Inferior parietal cortex (tissue), 1 donor: Measurements from ENCODE around the gene CEL.
A peak's percentile ranks its signal among the peaks of the same experiment; 100 is the strongest.
"Not testable (repeated sequence)": the region's sequence is repeated elsewhere in the genome, so short reads cannot be mapped to it uniquely, and the experiment has no call there.

Source experiments
- DNase-seq: peaks from one replicate; pipeline ENCODE4 v3.0.0-alpha.2; 2016; ENCODE audit errors: extremely low spot score

The CEL gene

GRCh38 chr9:133083688-133084087, 21.9 kb downstream of the CEL start:
- not testable (repeated sequence) for DNase-seq

DNA sequence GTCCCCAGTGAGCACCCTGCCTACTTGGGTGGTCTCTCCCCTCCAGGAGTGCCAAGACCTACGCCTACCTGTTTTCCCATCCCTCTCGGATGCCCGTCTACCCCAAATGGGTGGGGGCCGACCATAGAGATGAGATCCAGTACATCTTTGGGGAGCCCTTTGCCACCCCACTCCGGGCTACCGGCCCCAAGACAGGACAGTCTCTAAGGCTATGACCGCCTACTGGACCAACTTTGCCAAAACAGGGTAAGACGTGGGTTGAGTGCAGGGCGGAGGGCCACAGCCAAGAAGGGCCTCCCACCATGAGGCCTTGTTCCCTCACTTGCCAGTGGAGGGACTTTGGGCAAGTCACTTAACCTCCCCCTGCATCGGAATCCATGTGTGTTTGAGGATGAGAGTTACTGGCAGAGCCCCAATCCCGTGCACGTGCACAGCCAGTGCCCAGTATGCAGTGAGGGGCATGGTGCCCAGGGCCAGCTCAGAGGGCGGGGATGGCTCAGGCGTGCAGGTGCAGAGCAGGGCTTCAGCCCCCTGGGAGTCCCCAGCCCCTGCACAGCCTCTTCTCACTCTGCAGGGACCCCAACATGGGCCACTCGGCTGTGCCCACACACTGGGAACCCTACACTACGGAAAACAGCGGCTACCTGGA, 24.6 kb downstream of the CEL start:
- DNase-seq = not testable (repeated sequence)

DNA sequence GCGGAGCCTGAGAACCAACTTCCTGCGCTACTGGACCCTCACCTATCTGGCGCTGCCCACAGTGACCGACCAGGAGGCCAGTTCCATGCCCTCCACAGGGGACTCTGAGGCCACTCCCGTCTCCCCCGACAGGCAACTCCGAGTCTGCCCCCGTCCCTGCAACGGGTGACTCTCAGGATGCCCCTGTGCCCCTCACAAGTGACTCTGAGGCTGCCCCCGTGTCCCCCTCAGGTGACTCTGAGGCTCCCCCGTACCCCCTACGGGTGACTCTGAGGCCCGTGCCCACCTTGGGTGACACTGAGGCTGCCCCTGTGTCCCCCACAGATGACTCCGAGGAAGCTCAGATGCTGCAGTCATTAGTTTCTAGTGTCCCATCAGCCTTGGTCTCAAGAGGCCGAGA, 25.1 kb downstream of the CEL start:
- no peak for DNase-seq

- DNase-seq = no peak
Measured at GRCh38 chr9:133087429-133088145, 25.8 kb downstream of the CEL start.

DNA sequence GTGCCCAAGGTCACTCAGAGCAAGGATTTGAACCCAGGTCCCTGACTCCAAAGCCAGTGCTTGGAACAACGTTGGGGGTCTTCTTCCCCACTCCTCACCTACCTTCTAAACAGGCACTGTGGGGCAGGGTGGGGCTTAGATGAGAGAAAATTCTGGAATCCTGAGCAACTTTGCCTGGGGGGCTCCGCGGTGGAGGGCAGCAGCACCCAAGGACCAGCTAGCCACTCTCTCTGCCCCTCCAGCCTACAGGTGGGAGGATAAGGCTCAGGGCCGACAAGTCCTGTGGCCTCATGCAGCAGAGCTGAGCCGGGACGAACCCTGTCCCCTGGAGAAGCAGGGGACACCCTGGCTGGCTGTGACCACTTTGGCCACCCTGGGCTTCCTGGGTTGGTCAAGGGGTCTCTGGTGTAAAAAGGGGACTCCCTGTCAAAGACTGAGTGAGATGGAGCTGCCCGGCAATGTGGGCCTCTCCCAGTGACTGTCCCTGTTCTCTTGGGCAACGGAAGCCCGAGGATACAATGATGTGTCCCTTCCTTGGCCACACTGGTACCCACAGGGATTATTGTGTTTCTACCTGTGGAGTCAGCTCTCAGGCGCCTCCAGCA, 26.5 kb downstream of the CEL start:
- no peak for DNase-seq

- no peak for DNase-seq
Measured at GRCh38 chr9:133088756-133089155, 27.0 kb downstream of the CEL start.

GRCh38 chr9:133089271-133089671, 27.5 kb downstream of the CEL start:
- DNase-seq = peak; percentile 6

DNA sequence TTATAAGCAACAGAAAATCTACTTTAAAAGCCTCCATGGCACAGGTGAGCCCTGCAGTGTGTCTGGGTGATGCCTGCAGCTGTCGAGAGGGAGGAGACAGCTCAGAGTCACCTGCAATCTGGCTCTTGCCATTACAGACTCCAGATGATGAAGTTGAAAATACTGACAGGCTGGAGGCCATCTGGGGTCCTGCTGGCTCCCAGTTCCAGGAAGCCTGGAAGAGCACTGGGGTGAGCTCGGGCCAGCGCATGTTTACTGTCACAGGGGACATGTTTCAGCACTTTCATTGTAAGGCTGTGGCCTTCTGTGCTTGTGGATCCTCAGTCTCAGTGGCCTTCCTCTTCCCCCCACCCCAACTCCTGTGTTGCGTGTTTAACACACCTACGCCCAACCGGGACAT, 28.4 kb downstream of the CEL start:
- no peak for DNase-seq

DNA sequence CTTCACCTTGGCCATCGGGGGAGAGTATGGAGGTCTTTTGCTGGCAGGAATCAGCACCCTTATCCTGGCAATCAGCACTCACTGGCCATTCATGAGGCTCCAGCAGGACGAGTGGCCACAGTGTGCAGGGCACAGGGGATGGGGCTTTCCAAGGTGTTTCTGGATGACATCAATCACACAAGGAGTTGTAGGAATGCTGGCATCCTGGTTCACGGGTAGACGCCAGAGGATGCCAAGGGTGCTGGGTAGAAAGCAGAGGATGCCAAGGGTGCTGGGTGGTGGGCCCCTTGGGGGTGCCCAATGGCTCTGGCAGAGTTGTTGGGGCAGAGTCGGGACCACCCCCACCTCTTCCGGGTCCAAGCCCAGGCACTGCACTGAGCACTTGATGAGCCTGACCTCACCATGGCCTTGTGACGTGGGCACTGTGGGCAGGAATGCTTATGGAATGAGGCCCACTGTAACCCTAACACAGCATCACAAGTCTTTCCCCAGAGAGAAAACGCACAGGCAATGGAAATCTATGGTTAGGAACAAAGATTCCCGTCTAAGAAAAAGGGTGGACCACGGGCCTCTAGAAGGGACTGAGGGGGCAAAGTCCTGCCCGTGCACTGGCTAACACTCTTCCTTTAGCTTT, 29.1 kb downstream of the CEL start:
- no peak for DNase-seq

- DNase-seq = not testable (repeated sequence)
Measured at GRCh38 chr9:133094351-133094750, 32.6 kb downstream of the CEL start.

DNA sequence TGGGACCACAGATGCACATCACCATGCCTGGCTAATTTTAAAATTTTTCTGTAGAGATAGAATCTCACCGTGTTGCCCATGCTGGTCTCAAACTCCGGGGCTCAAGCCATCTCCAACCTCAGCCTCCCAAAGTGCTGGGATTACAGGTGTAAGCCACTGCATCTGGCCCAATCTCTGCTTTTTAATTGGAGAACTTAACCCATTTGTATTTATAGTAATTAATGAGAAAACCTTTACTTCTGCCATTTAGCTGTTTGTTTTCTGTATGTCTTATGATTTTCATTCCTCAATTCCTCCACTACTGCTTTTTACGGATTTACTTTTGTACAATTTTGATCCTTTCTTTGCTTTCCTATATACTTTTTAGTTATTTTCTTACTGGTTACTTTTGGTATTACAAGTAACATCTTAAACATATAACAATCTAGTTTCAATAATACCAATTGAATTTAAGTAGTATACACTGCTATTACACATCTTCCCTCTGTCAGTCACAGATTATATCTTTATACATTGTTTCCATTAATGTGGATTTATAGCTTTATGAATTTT, 33.1 kb downstream of the CEL start:
- no peak for DNase-seq

DNA sequence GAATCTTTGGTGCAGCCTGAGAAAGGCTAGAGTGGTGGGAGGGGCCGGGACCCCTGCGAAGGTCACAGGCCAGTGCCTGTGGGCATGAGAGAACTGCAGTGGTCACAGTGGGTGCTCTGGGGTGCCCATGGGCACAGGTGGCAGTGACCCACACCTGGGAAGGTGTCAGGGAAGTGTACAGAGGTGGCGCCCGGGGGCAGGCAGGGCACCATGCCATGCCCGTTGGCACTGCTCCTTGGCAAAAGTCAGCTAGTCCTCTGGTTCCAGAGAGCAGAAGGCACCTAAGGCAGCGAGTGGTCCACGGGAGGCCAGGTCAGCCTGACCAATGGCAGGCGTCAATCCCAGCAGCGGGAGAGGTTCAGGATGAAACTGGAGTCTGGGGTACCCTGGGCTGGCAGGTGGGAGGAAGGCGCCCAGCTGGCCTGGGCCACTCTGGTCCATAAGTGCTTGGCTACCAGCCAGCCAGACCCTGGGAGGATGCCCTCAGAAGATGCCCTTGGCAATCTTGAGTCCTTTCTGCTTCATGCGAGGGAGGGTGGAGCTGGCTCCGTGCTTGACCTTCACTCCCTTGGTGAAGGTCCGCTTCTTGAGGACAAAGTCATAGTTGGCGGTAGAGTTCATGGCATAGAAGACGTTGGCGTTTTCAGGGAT, 36.4 kb downstream of the CEL start:
- DNase-seq = no peak

DNA sequence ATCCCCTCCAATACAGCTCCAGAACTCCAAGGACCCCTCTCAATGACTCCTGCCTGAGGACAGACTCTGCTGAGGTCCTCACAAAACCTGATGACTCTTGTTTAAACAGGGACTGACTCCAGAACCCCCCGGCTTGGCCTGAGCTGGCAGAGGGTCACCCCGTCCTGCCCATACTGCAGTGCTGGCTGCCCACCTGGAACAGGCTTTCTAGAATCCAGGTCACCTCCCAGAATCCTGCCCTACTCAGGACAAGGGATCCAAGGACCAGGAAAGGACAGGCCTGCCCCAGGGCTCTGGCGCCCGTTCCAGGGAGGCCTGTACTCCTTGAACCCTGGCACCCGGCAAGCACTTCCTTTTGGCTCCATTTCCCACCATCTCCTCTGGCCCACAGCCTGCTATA, 37.1 kb downstream of the CEL start:
- no peak for DNase-seq

DNA sequence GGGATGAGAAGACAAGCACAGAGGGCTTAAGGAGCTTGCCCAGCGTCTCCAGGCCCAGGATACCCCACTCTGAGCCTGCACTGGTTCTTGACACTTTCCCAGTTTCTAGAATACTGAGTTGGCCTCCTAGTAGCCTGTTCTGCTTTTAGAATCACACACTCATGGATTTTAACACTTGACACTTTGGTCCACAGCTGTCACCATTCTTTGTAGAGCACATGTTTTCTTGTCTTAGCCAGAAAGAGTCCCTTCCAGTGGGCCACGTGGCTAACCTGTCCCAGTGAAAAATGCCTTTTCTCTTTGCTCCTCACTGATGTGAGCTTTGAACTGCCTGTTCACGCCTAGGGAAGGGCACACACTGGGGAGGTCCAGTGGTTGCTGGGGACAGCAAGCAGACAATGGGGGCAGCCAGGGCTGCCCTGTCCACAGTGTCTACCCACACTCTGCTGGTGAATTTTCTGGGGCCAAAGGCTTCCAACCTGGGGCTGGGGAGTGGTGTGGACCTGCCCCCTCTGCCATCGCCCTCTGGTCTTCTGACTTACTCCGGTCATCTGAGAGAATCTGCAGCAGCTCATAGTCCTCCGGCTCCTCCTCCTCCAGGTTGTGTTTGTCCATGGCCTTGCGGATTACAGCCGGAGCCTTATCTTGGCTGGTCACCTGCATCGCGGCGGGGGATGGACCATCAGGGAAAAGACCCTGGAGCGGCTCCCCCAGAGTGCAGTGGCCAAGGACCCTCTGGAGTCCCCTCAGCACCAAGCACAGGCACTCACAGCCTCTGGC, 38.1 kb downstream of the CEL start:
- DNase-seq = no peak

DNA sequence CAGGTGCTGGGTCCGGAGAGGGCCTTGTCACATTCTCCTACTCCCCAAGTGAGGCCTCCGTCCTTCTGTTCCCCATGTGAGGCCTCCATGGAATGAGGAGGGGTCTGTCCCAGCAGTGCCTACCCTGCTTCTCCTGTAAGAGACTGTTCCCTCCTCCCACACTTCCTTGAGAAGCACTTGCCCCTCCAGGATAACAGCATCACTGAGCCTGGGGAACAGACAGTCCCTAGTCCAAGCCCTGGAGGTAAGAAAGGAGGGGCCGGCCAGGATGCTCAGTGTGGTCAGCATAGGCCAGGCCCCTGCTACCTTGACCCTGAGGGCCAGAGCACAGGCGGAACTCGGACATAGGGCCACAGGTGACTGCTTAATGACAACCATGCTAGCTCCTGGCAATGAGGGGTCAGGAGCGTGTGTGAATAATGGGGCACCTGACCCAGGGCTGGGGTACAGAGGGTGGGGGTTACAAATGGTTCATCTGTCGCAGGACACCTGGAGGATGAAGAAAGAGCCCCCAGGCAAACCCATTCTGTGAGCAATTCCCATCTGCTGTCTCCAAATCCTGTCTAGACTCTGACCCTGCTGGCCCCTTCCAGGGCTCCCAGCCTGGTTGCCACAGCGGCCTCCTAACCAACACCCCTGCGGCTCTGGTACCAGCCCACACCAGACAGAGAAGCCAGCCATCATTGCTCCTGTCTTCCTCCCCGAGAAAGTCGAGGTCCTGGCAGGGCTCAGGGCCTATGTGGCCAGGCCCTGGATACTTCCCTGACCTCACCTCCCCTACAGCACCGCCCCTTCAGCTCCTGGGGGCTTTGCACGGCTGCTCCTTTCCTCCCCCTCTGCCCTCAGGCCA, 39.0 kb downstream of the CEL start:
- DNase-seq = no peak

GRCh38 chr9:133101356-133102189, 39.8 kb downstream of the CEL start:
- no peak for DNase-seq

- no peak for DNase-seq
Measured at GRCh38 chr9:133102190-133103021, 40.6 kb downstream of the CEL start.
